Choroid plexus epithelial cell (primary cell): ENCODE measurements around the gene PGBD5.
"Not testable (repeated sequence)": the region's sequence is repeated elsewhere in the genome, so short reads cannot be mapped to it uniquely, and the experiment has no call there.

Experiments
- DNase-seq: peaks from one replicate; pipeline ENCODE4 v3.0.0-alpha.2; 2010; ENCODE audit warnings: low read depth
- H3K4me3 ChIP-seq: 2 replicates; pipeline ENCODE4 v1.5.1; 2011; ENCODE audit warnings: low read depth, mild to moderate bottlenecking, control low read depth, low read length, moderate library complexity
- TF ChIP-seq, protein P1 (sequence below): conservative IDR thresholded peaks from 2 replicates; pipeline ENCODE4 v1.5.1; 2011; ENCODE audit warnings: low read depth, mild to moderate bottlenecking, control low read depth, inconsistent platforms, low read length, moderate library complexity

PGBD5 gene

DNA sequence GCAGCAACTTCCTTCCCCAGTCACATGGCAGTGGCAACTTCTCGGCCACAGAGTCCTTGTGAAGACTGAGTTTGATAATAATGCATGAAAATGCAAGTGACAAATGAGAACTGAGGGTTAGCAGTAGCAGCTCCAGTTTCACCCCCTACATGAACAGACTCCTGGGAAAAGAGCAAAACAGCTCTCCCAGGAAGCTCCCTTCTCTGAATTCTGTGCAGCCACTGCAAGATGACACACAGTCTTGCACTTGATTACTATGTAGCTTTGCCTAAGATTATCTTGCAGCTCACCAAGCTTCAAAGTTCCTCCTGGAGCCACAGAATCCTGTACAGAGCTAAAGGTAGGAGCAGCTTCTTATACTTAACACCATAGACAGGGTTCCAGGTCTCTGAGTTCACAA is 4.7 kb downstream of the PGBD5 start:
- no peak for DNase-seq
- H3K4me3 ChIP-seq, result no peak overlapping the region
- TF ChIP-seq, protein P1, sequence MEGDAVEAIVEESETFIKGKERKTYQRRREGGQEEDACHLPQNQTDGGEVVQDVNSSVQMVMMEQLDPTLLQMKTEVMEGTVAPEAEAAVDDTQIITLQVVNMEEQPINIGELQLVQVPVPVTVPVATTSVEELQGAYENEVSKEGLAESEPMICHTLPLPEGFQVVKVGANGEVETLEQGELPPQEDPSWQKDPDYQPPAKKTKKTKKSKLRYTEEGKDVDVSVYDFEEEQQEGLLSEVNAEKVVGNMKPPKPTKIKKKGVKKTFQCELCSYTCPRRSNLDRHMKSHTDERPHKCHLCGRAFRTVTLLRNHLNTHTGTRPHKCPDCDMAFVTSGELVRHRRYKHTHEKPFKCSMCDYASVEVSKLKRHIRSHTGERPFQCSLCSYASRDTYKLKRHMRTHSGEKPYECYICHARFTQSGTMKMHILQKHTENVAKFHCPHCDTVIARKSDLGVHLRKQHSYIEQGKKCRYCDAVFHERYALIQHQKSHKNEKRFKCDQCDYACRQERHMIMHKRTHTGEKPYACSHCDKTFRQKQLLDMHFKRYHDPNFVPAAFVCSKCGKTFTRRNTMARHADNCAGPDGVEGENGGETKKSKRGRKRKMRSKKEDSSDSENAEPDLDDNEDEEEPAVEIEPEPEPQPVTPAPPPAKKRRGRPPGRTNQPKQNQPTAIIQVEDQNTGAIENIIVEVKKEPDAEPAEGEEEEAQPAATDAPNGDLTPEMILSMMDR, result no peak

GRCh38 chr1:230420372-230420771 is 5.8 kb downstream of the PGBD5 start:
- not testable (repeated sequence) for DNase-seq, H3K4me3 ChIP-seq

- no peak overlapping the region for H3K4me3 ChIP-seq
- TF ChIP-seq, protein P1, result no peak
- no peak for DNase-seq
Observed at GRCh38 chr1:230416430-230416829, 9.7 kb downstream of the PGBD5 start.

- no peak for DNase-seq
- no peak overlapping the region for H3K4me3 ChIP-seq
- TF ChIP-seq, protein P1, result no peak
Observed at GRCh38 chr1:230415405-230416132, 10.6 kb downstream of the PGBD5 start.

GRCh38 chr1:230414694-230415093 is 11.4 kb downstream of the PGBD5 start:
- no peak for DNase-seq
- TF ChIP-seq, protein P1, result no peak
- no peak overlapping the region for H3K4me3 ChIP-seq

DNA sequence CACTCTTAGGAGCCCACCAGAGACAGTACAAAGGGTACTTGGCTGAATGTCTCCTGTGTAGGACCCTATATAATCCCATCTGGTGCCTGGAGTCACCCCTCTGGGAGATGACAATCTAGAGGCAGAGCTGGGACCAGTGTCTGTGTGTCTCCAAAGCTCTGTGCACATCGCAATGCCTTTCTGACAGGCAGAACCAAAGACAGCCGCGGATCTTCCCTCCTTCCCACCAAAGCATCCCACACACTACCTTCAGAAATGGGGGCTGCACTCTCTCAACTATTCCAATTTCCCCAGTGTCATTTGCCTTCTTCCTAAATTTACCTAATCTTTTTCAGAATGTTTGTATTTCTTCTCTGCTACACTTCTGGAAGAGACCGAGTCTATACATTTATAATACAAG is 12.0 kb downstream of the PGBD5 start:
- DNase-seq, result no peak
- no peak overlapping the region for H3K4me3 ChIP-seq
- TF ChIP-seq, protein P1, result no peak

DNA sequence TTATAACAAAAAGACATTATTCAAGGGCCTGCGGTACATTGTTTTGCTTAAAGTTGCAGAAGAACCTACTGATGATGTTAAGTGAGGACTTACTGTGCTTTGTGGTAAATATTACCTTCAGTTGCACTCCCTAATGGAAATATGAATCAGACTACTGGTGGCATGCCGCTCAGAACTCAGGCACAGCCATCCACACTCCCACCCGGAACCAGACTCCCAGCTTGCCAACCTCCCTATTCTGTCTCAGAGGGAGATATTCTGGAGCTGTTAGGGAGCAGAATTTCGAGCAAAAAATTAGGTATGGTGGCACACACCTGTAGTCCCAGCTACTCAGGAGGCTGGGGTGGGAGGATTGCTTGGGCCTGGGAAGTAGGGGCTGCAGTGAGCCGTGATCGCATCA is 13.1 kb downstream of the PGBD5 start:
- no peak overlapping the region for H3K4me3 ChIP-seq
- TF ChIP-seq, protein P1, result no peak

More for the DNA sequence above, 13.1 kb downstream of the PGBD5 start:
- no peak for DNase-seq
